GM23338 (cell line): Measurements from ENCODE around the gene DLGAP5. TPM values are rescaled to one million over a fixed set of nuclear protein-coding genes. Genes with fewer than 3 reads are reported as not detected.

Experiments
- ATAC-seq: fragments of 200-7000 bp; cut with Tn5 transposase; 3 replicates; pipeline ENCODE4 v1.9.1; 2020
- DNase-seq: peaks from one replicate; pipeline ENCODE4 v3.0.0-alpha.2; 2015; ENCODE audit warnings: low spot score
- H2AFZ ChIP-seq: fragments of 200-600 bp; sonication (generic); 2 replicates; pipeline ENCODE4 v1.8.0; 2016; ENCODE audit warnings: antibody characterized with exemption, mild to moderate bottlenecking, moderate library complexity
- H3F3A ChIP-seq: fragments of 200-600 bp; sonication (generic); replicated peaks from 2 replicates; pipeline ENCODE4 v1.8.0; 2017; ENCODE audit warnings: antibody characterized with exemption, mixed run types, low read depth
- H3K27ac ChIP-seq: fragments of 200-600 bp; sonication (generic); 2 replicates; pipeline ENCODE4 v1.6.1; 2016; ENCODE audit warnings: low read depth
- H3K27me3 ChIP-seq: fragments of 200-600 bp; sonication (generic); 2 replicates; pipeline ENCODE4 v1.8.0; 2016; ENCODE audit warnings: mild to moderate bottlenecking, mixed run types, moderate library complexity; ENCODE audit not compliant: insufficient read depth
- H3K36me3 ChIP-seq: fragments of 200-600 bp; sonication (generic); 2 replicates; pipeline ENCODE4 v1.8.0; 2016; ENCODE audit warnings: mild to moderate bottlenecking; ENCODE audit not compliant: insufficient read depth
- H3K4me1 ChIP-seq: fragments of 200-600 bp; sonication (generic); 2 replicates; pipeline ENCODE4 v1.8.0; 2016; ENCODE audit warnings: mild to moderate bottlenecking, moderate library complexity; ENCODE audit not compliant: insufficient read depth
- H3K4me2 ChIP-seq: fragments of 200-600 bp; sonication (generic); 2 replicates; pipeline ENCODE4 v1.7.1; 2017; ENCODE audit warnings: mixed run types
- H3K4me3 ChIP-seq: fragments of 200-600 bp; sonication (generic); 2 replicates; pipeline ENCODE4 v1.6.1; 2016; ENCODE audit warnings: mixed run types
- H3K79me2 ChIP-seq: fragments of 200-600 bp; sonication (generic); replicated peaks from 2 replicates; pipeline ENCODE4 v1.8.0; 2017; ENCODE audit warnings: mild to moderate bottlenecking; ENCODE audit not compliant: insufficient read depth
- H3K9me2 ChIP-seq: fragments of 200-600 bp; sonication (generic); 2 replicates; pipeline ENCODE4 v1.8.0; 2017; ENCODE audit not compliant: insufficient read depth
- H4K20me1 ChIP-seq: fragments of 200-600 bp; sonication (generic); replicated peaks from 2 replicates; pipeline ENCODE4 v1.8.0; 2017; ENCODE audit warnings: mild to moderate bottlenecking; ENCODE audit not compliant: insufficient read depth
- H3K27ac Mint-ChIP-seq: 2 replicates; pipeline ENCODE4 v1.8.0; 2020; ENCODE audit warnings: inconsistent platforms, mild to moderate bottlenecking, moderate library complexity, mixed read lengths
- H3K27me3 Mint-ChIP-seq: 3 replicates; pipeline ENCODE4 v1.8.0; 2022; ENCODE audit warnings: low read depth, mild to moderate bottlenecking, moderate library complexity, mixed read lengths, inconsistent platforms; ENCODE audit not compliant: insufficient read depth, poor library complexity
- H3K36me3 Mint-ChIP-seq: 3 replicates; pipeline ENCODE4 v1.8.0; 2021; ENCODE audit warnings: low read depth, mild to moderate bottlenecking, inconsistent platforms, moderate library complexity, mixed read lengths
- H3K4me1 Mint-ChIP-seq: 3 replicates; pipeline ENCODE4 v1.8.0; 2020; ENCODE audit warnings: mild to moderate bottlenecking, inconsistent platforms, mixed read lengths
- H3K4me3 Mint-ChIP-seq: 3 replicates; pipeline ENCODE4 v1.8.0; 2021; ENCODE audit warnings: moderate library complexity, mild to moderate bottlenecking, inconsistent platforms, mixed read lengths
- H3K9me3 Mint-ChIP-seq: 3 replicates; pipeline ENCODE4 v1.8.0; 2020; ENCODE audit warnings: moderate library complexity, mild to moderate bottlenecking, inconsistent platforms, mixed read lengths
- CREB1 ChIP-seq: fragments of 250-450 bp; sonication (Bioruptor Pico); IDR thresholded peaks from 2 replicates; pipeline ENCODE4 v1.5.0; 2020; ENCODE audit warnings: low read depth, mild to moderate bottlenecking, moderate library complexity
- CTCF ChIP-seq, 2 experiments: fragments of 200-600 bp in 1 of 2; sonication (generic) in 1 of 2; conservative IDR thresholded peaks; 2 replicates each; pipeline versions ENCODE4 v1.5.1 to v1.6.1; 2016 to 2017; ENCODE audit warnings: antibody characterized with exemption in 2 of 2, low read depth in 2 of 2, mild to moderate bottlenecking in 2 of 2, moderate library complexity in 1 of 2
- ETS1 ChIP-seq: IDR thresholded peaks from 2 replicates; pipeline ENCODE4 v1.6.1; 2016; ENCODE audit warnings: antibody characterized with exemption
- EZH2 ChIP-seq: fragments of 200-600 bp; sonication (generic); IDR thresholded peaks from one replicate; pipeline ENCODE4 v1.8.0; 2017; ENCODE audit warnings: antibody characterized with exemption, mild to moderate bottlenecking, low read depth; ENCODE audit not compliant: unreplicated experiment
- EZH2phosphoT487 ChIP-seq: fragments of 200-600 bp; sonication (generic); IDR thresholded peaks from one replicate; pipeline ENCODE4 v1.8.1; 2018; ENCODE audit warnings: antibody characterized with exemption; ENCODE audit not compliant: unreplicated experiment
- JUNB ChIP-seq: IDR thresholded peaks from one replicate; pipeline ENCODE4 v1.6.1; 2016; ENCODE audit warnings: antibody characterized with exemption; ENCODE audit not compliant: unreplicated experiment
- NANOG ChIP-seq: IDR thresholded peaks from 2 replicates; pipeline ENCODE4 v1.6.1; 2016; ENCODE audit warnings: antibody characterized with exemption, borderline replicate concordance
- POLR2AphosphoS5 ChIP-seq: IDR thresholded peaks from 2 replicates; pipeline ENCODE4 v1.6.1; 2016; ENCODE audit warnings: antibody characterized with exemption, low read depth
- REST ChIP-seq: IDR thresholded peaks from one replicate; pipeline ENCODE4 v1.6.1; 2018; ENCODE audit warnings: antibody characterized with exemption; ENCODE audit not compliant: unreplicated experiment
- STAT1 ChIP-seq: IDR thresholded peaks from one replicate; pipeline ENCODE4 v1.6.1; 2016; ENCODE audit warnings: antibody characterized with exemption; ENCODE audit not compliant: unreplicated experiment
- ZNF114 ChIP-seq: fragments of 250-450 bp; sonication (Bioruptor Pico); IDR thresholded peaks from 2 replicates; pipeline ENCODE4 v1.5.0; 2020; ENCODE audit warnings: mild to moderate bottlenecking, moderate library complexity
- ZNF331 ChIP-seq: fragments of 250-450 bp; sonication (Bioruptor Pico); IDR thresholded peaks from 2 replicates; pipeline ENCODE4 v1.5.0; 2020; ENCODE audit warnings: low read depth, mild to moderate bottlenecking, moderate library complexity
- ZNF462 ChIP-seq: fragments of 250-450 bp; sonication (Bioruptor Pico); IDR thresholded peaks from 2 replicates; pipeline ENCODE4 v1.5.0; 2020; ENCODE audit warnings: mild to moderate bottlenecking, moderate library complexity
- polyA plus RNA-seq: library from polyadenylated mRNA; unstranded; fragments of >200 nt; fragmentation: Nextera tagmentation; extraction: Ambion mirVana; gene quantifications from 2 replicates; pipeline ENCODE4 v1.2.1, GENCODE V29; 2016
- total RNA-seq: library from RNA; depleted of rRNA; stranded (reverse); fragments of >200 nt; shearing (Covaris generic); gene quantifications from 2 replicates; pipeline ENCODE4 v1.2.3, GENCODE V29; 2014

DLGAP5 gene
- total and polyA plus RNA-seq, 2 experiments from 2014 or later = 110 to 117 TPM

- H3K36me3 Mint-ChIP-seq = no peaks in the 10 kb centered on the region
- H3K9me3 Mint-ChIP-seq = no peaks in the 10 kb centered on the region
- H3K4me3 Mint-ChIP-seq = no peak overlapping the region
- Histone ChIP-seq H3K9me2 (no peaks in the 10 kb centered on the region), H4K20me1 (0 out of 2 replicates have a peak, but pooled peaks cover 3% of the 10 kb centered on the region), H3K4me2 (no peak overlapping the region), H3K27me3 (peaks cover 26% of the 10 kb centered on the region), H3F3A (no peaks in the 10 kb centered on the region), H2AFZ (no peak overlapping the region), H3K4me3 (no peak overlapping the region), H3K4me1 (no peaks in the 10 kb centered on the region), H3K36me3 (no peaks in the 10 kb centered on the region), H3K27ac (no peak overlapping the region), H3K79me2 (no peaks in the 10 kb centered on the region)
- TF ChIP-seq REST (no peak), ZNF114 (CRISPR knock-in tag) (no peak), JUNB (no peak), ZNF462 (CRISPR knock-in tag) (no peak), NANOG (no peak), POLR2AphosphoS5 (no peak), ZNF331 (no peak), EZH2phosphoT487 (no peak), CTCF (conservative IDR thresholded peaks at IDR 0.05; ENCODE audit: low read depth in 2 of 2) (no peak), STAT1 (no peak), CREB1 (no peak), EZH2 (no peak), ETS1 (no peak)
- H3K27me3 Mint-ChIP-seq = peaks cover 10% of the 10 kb centered on the region
- no peak for ATAC-seq
- no peak for DNase-seq
- peaks cover 5% of the 10 kb centered on the region; the same call in 2 of the 3 replicates for H3K4me1 Mint-ChIP-seq
- H3K27ac Mint-ChIP-seq = no peak overlapping the region
Observed at GRCh38 chr14:55123852-55124639, 67.3 kb downstream of the DLGAP5 start.
